HepG2 (cell line): Measurements from ENCODE around the gene LLGL1. TPM values are rescaled to one million over a fixed set of nuclear protein-coding genes. Genes with fewer than 3 reads are reported as not detected.
A peak's percentile ranks its signal among the peaks of the same experiment; 100 is the strongest.

Source experiments
- BHLHE40 ChIP-seq: IDR thresholded peaks from 2 replicates; pipeline ENCODE4 v1.6.1; 2011; ENCODE audit warnings: low read length, improper control_type of control experiment
- CSRNP1 ChIP-seq: sonication (generic); formaldehyde crosslinking; IDR thresholded peaks from 2 replicates; pipeline ENCODE4 v1.8.1; 2023; ENCODE audit warnings: mild to moderate bottlenecking, missing genetic modification reagents
- HMGXB3 ChIP-seq: sonication (generic); formaldehyde crosslinking; IDR thresholded peaks from 2 replicates; pipeline ENCODE4 v1.4.0; 2020; ENCODE audit warnings: missing genetic modification reagents, borderline replicate concordance
- HNRNPL ChIP-seq: fragments of 200-400 bp; formaldehyde crosslinking; IDR thresholded peaks from 2 replicates; pipeline ENCODE4 v1.6.1; 2017; ENCODE audit warnings: mild to moderate bottlenecking, low read depth, low read length
- MAZ ChIP-seq, 2 experiments: sonication (generic) in 1 of 2; formaldehyde crosslinking in 1 of 2; IDR thresholded peaks; 2 replicates each; pipeline versions ENCODE4 v1.5.0 to v1.6.1; 2012 to 2020; ENCODE audit warnings: low read depth in 2 of 2, mild to moderate bottlenecking in 2 of 2, borderline replicate concordance in 1 of 2, improper control_type of control experiment in 1 of 2, low read length in 1 of 2, missing genetic modification reagents in 1 of 2, moderate library complexity in 1 of 2
- MED13 ChIP-seq: sonication (generic); formaldehyde crosslinking; IDR thresholded peaks from 2 replicates; pipeline ENCODE4 v1.5.0; 2020; ENCODE audit warnings: missing genetic modification reagents
- MLX ChIP-seq: IDR thresholded peaks from 2 replicates; pipeline ENCODE4 v1.6.1; 2016
- MTA1 ChIP-seq: sonication (generic); formaldehyde crosslinking; IDR thresholded peaks from 2 replicates; pipeline ENCODE4 v1.4.0; 2020; ENCODE audit warnings: missing genetic modification reagents, mild to moderate bottlenecking, borderline replicate concordance
- NR2F6 ChIP-seq, 2 experiments: IDR thresholded peaks; 2 replicates each; pipeline ENCODE4 v1.6.1; 2016; ENCODE audit warnings: antibody characterized with exemption in 1 of 2, mild to moderate bottlenecking in 1 of 2
- PLRG1 ChIP-seq: fragments of 450-650 bp; conservative IDR thresholded peaks from 2 replicates; pipeline ENCODE4 v1.6.1; 2016
- TEAD3 ChIP-seq: optimal IDR thresholded peaks from 2 replicates; pipeline ENCODE3; 2016; ENCODE audit warnings: borderline replicate concordance
- TRIM24 ChIP-seq: sonication (generic); formaldehyde crosslinking; IDR thresholded peaks from 2 replicates; pipeline ENCODE4 v1.8.0; 2022; ENCODE audit warnings: mild to moderate bottlenecking, missing genetic modification reagents
- ZEB1 ChIP-seq: IDR thresholded peaks from 2 replicates; pipeline ENCODE4 v1.6.1; 2012; ENCODE audit warnings: mild to moderate bottlenecking, low read depth, inconsistent platforms; ENCODE audit not compliant: insufficient replicate concordance
- ZFP62 ChIP-seq: sonication (generic); formaldehyde crosslinking; IDR thresholded peaks from 2 replicates; pipeline ENCODE4 v1.4.0; 2020; ENCODE audit warnings: missing genetic modification reagents
- ZNF383 ChIP-seq: sonication (generic); formaldehyde crosslinking; IDR thresholded peaks from 2 replicates; pipeline ENCODE4 v1.4.0; 2020; ENCODE audit warnings: missing genetic modification reagents, mild to moderate bottlenecking, borderline replicate concordance
- ZNF543 ChIP-seq: sonication (generic); formaldehyde crosslinking; IDR thresholded peaks from 2 replicates; pipeline ENCODE4 v1.4.0; 2020; ENCODE audit warnings: mild to moderate bottlenecking, missing genetic modification reagents
- ZNF883 ChIP-seq: sonication (generic); formaldehyde crosslinking; IDR thresholded peaks from 2 replicates; pipeline ENCODE4 v1.5.1; 2020; ENCODE audit warnings: mild to moderate bottlenecking, missing genetic modification reagents; ENCODE audit errors: not compliant biosample characterization
- polyA plus RNA-seq, 8 experiments: library from polyadenylated mRNA; depleted of rRNA in 3 of 8; stranded (reverse) in 7 of 8; unstranded in 1 of 8; fragments of >200 nt; fragmentation: Illumina TruSeq in 4 of 8; extraction: Trizol in 4 of 8; gene quantifications; 2 replicates each; pipeline versions ENCODE4 v1.2.1 to v1.2.3, GENCODE V29; 2011 to 2016; ENCODE audit warnings: low read depth in 4 of 8, missing spikeins in 1 of 8, mixed read lengths in 1 of 8; ENCODE audit not compliant: insufficient read depth in 1 of 8
- total RNA-seq, 5 experiments: library from RNA; depleted of rRNA; stranded (reverse); fragments of >200 nt; fragmentation: Illumina TruSeq; extraction: Trizol; gene quantifications; 2 replicates each; pipeline ENCODE4 v1.2.3, GENCODE V29; 2016; ENCODE audit warnings: low read depth in 1 of 5

Gene LLGL1
- total and polyA plus RNA-seq, 2 of the 13 experiments (the other 11 are each of a cell fraction or from before 2014, with no cell fraction given) = 15.0 to 15.3 TPM

DNA sequence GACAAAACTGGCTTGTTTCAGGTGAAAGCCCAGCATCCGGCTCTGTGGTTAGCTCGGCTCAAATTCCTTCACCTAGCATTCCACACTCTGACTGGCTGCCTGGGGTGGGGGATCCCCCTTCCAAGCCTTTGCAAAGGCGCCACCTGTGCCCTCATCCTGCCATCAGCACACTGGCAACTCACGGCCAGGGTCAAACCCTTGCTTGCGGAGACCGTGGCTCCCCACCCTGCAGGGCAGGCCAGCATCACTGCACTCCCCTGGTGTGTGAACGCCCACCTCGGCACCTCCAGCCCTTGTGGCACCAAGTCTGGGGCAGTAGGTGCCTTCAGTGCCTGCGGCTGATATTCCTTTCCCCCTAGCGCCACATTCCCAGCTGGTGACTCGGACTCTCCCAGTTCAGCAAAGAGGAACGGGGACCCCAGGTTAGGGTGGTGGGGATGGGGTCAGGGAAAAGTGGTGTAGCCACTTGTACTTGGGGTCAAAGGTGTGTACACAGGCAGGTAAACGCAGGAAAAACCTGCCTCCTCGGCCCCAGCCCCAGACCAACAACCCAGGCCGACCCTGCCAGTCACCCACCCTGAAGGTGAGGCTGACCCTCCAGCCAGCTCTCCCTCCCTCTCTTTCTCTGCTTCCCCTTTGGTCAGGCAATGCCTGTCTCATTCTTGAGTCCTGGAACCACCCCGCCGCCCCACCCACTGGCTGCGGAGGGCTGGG, 32.0 kb downstream of the LLGL1 start (continued):
- TF ChIP-seq ZEB1 = peak; percentile 52
- TF ChIP-seq HMGXB3 (CRISPR knock-in tag) = peak; percentile 98
- no peak for TF ChIP-seq ZNF883 (CRISPR knock-in tag)
- 0 out of 2 replicates have a peak, but pooled peaks have one; percentile 60 for TF ChIP-seq HNRNPL
- 0 out of 2 replicates have a peak, but pooled peaks have one; percentile 13 for TF ChIP-seq MAZ (IDR thresholded peaks at IDR 0.05; ENCODE audit: borderline replicate concordance, low read depth, low read length)
- no peak for TF ChIP-seq MAZ (CRISPR knock-in tag; IDR thresholded peaks at IDR 0.05; ENCODE audit: low read depth)
- TF ChIP-seq BHLHE40 = no peak
- 0 out of 2 replicates have a peak, but pooled peaks have one; percentile 16 for TF ChIP-seq ZNF543 (CRISPR knock-in tag)
- TF ChIP-seq CSRNP1 (CRISPR knock-in tag) = no peak
- 0 out of 2 replicates have a peak, but pooled peaks have one; percentile 4 for TF ChIP-seq NR2F6 (IDR thresholded peaks at IDR 0.05)
- no peak for TF ChIP-seq NR2F6 (CRISPR knock-in tag; IDR thresholded peaks at IDR 0.05)
- no peak for TF ChIP-seq PLRG1
- TF ChIP-seq MTA1 (CRISPR knock-in tag) = 0 out of 2 replicates have a peak, but pooled peaks have one; percentile 3
- TF ChIP-seq TEAD3 (CRISPR knock-in tag) = peak; percentile 81
- no peak for TF ChIP-seq ZFP62 (CRISPR knock-in tag)
- no peak for TF ChIP-seq ZNF383 (CRISPR knock-in tag)
- TF ChIP-seq MLX = no peak
- TF ChIP-seq MED13 (CRISPR knock-in tag) = no peak
- TF ChIP-seq TRIM24 (CRISPR knock-in tag) = no peak
